Measurements from ENCODE around the gene PCOLCE2.

PCOLCE2 gene

DNA sequence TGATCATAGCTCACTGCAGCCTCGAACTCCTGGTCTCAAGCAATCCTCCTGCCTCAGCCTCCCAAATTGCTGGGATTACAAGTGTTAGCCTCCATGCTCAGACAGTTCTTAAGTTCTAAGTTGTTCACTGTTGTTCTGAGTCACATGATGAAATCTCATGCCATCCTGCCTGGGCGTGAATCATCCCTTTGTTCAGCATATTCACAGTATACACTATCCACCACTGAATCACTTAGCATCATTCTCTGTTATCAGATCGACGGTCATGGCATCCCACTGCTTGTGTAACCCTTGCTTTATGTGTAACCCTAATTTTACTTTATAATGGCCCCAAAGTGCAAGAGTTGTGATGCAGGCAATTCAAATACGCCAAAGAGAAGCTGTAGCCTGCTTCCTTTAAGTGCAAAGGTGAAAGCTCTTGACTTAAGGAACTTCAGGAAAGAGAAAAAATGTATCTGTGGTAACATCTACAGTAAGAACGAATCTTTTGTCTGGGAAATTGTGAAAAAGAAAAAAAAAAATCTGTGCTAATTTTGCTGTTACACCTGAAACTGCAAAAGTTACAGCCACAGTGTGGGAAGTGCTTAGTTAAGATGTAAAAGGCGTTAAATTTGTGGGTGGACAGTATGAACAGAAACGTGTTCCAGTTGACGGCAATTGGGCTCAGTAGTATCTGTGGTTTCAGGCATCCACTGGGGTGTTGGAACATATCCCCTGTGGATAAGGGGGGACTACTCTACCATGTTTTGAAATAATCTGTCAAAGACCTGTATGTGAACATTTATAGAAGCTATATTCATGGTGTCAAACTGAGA, 80.6 kb downstream of the PCOLCE2 start:
- DNase-seq, result peak; percentile 51

DNA sequence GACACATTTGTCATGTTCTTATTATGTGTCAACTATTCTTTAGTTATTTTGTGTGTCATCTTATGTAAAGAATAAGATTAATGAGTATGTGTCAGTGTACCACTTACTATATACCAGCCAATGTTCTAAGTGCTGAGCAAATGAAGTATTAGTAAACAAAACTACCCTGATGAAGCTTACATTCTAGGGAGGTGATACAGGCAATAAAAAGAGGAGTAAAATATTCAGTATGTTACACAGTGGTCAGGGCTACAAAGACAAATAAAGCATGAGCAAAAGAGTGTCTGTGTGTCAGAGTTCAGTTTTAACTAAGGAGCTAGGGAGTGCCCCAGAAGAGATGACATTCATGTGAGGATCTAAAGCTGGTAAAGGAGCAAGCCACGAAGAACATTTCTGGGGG, 86.0 kb downstream of the PCOLCE2 start:
- no peak for DNase-seq

DNA sequence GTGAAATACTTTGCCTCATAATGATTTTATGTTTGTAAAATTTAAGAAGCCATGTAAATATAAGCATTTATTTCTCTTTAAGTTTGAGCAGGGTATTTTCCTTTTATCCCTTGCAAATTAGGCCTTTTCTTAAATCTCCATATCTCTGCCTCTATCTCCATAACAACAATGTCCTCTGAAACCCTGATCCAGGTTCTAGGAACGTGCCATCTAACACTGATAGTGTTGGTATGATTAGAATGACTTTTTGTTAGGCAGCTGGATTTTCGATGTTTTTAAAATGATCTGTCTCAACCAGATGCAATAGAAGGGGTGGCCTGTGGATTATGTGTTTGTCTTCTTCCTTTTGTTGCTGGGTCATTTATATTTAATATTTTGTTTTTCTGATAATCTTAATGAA, 87.1 kb downstream of the PCOLCE2 start:
- DNase-seq, result no peak

DNA sequence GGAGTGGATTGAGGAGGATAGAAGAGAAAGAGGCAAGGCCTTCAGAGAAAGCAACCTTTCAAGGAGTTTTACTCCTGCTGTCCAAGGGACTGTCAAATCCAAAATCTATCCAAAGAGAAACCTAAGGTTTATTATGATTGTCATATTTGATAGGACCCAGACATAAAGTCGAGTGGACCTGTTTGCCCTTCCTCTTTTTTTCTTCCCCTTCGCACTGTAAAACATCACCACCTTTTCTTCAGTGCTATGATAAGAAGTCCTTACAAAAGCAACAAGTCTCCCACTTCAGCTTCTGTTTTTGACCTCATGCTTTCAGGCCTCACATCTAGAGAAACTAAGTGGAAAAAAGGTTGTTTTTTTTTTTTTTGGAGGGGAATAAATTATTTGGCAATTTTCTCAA, 92.1 kb downstream of the PCOLCE2 start:
- DNase-seq, result no peak

DNA sequence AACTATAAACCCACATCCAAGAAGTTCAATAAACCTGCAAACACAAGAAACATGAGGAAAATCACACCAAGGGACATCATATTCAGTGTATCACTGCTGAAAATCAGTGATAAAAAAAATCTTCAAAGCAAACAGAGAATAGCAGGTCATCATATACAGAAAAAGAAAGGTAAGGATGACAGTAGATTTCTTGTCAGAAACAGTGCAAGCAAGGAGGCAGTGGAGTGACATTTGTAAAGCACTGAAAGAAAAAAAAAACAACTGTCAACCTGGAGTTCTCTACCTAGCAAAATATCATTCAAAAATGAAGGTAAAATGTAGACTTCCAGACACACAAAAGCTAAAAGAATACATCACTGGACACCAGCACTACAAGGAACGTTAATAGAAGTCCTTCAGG, 93.6 kb downstream of the PCOLCE2 start:
- no peak for DNase-seq

DNA sequence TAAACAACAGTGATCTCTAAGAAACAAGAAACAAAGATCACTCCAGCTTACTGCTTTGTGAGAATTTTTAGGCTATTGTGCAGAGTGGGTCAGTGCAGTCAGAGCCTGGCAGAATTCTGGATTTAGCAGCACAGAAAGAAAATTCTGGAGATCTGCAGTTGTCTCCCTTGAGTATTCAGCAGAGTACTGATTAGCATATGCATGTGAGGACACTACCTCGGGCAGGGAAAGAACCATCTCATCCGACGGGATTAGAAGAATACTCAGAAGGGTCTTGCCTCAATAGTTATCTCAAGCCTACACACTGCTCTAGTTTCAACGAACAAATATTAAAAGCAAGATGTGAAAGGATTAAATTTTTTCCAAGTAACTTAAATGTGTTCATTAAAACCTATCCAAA, 94.4 kb downstream of the PCOLCE2 start:
- DNase-seq, result no peak

DNA sequence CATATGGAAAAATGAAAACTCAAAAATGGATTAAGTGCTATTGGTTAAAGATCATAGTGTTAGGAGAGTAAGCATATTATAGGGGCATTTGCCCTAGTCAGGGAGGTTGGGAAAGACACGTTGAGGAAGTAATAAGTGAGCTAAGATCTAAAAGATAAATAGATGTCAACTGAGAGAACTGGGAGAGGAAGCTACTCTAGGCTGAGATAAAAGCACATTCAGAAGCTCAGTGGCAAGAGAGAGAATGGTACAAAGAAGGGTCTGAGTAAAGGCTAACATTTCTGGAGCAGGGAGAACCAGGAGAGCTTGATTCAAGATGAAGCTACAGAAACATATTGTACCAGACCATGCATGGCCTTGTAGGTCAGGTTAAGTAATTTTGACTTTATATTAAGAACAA, 101.2 kb downstream of the PCOLCE2 start:
- no peak for DNase-seq

DNA sequence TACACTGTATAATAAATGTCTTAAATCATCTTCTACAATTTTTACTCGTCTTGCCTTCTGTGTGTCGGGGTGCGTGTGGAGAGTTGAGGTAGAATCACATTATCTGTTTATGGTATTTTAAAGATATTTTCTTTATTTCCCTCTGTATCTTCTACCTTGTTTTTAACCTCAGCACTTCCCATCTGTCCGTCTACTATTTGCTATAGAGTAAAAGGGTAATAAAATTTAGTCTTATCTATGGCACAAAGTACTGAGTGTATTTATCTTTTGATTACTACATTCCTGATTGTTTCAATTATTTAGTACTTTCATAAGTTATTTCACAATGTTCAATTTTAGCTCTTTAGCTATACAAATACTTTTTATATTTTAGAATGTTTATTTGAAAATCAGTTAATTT, 102.9 kb downstream of the PCOLCE2 start:
- no peak for DNase-seq

DNA sequence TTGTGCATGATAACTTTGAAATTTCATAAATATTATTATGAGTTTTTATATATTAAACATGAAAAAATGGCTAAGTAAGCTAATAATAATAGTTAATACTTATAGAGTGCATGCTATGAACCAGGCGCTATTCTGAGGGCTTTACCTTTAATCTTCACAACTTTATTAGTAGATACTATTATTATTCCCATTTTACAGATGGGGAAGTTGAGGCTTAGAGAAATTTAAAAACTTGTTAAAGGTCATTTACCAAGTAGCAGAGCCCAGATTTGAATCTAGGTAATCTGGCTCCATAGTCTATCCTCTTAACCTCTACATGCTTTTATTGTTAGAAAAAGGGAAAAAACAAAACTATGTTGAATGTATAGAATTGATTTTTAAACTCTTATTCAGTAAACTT, 104.7 kb downstream of the PCOLCE2 start:
- no peak for DNase-seq

DNA sequence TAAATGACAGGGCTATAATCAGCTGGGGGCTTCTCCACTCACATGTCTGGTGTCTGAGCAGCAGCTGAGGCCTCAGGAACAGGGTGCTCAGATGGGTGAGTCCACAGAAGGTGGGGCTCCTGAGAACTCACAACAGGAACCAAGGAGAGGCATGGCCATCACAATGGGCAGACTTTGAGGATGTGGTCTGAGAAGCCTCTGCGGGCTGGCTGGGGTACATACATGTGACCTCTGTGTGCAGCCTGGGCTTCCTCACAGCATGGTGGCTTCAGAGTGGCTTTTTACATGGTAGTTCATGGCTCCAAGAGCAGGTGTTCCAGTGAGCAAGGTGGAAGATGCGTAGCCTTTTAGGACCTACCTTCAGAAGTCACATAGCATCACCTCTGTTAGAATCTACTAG, 106.3 kb downstream of the PCOLCE2 start:
- no peak for DNase-seq

DNA sequence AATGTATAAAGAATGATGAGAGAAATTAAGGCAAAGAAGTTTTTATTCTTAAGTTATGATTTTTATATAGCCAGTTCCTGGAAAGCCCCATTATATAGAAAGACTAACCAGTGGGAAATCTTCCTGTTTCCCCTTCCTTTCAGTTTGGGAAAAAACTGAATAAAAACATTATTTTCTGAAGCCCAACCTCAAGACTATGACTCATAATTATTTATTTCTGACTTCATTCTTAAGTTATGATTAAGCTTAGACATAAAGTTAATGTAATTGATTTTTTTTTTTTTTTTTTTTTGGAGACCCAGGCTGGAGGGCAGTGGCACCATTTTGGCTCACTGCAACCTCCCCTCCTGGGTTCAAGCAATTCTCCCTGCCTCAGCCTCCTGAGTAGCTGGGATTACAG, 109.3 kb downstream of the PCOLCE2 start:
- no peak for DNase-seq

DNA sequence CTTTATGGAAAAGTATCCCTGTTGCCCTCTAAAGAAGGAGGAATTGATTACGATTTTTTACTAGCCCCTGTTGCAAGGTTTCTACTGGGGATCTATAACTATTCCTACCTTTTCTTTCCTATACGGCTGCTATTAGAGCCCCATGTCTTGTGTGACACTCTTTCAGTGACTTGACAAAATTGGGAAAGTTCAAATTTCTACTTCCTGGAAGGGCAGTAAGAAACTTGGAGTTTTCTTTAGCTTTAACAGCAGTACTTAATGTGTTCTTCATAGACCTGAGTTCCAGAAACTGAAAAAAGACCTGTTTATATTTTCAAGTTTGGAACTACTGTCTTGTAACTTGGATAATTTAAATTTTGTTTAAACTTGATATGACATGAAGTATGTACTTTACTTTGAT, 110.3 kb downstream of the PCOLCE2 start:
- DNase-seq, result no peak

DNA sequence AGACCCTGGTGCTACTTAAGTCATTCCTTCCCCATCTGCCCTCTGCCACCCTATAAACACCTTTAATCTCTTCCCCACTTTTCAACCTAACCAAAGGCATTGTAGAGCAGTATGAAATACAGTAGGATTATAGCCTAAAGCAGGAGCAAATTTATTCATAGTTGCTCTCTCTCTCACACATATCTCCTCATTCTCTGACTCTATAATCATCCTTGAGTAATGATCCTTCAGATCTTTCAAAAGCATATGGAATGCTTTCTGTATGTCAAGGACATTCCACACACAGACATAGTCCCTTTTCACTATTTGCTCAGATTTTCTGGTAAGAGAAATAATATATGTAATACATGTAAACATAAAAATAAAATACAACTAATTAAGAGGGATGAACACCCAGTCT, 111.0 kb downstream of the PCOLCE2 start:
- no peak for DNase-seq

DNA sequence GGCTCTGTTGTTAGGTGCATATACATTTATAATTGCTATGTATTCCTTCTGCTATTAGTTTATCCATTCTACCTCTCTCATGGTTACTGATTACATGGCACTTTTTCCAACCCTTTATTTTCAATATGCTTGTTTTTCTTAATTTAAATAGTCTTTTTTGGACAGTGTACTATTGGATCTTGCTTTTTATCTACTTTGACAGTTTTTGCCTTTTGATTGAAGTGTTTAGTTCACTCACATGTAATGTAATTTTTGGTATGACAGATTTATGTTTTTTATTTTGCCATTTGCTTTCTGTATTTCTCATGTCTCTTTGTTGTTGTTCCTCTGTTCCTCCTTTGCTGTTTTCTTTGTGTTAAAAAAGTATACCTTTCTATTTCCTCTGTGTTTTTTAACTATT, 120.5 kb downstream of the PCOLCE2 start:
- DNase-seq, result no peak

All from activated CD4-positive, alpha-beta T cell treated with anti-CD3 and anti-CD28 coated beads, Interleukin-2, Interleukin-6, amounts not matched to agents 100 ng/mL and 50 ng/mL, durations not matched to agents 16 hours and 8 hours (primary cell).